CD14-positive monocyte (primary cell): Measurements from ENCODE around the gene KCNMA1. TPM values are rescaled to one million over a fixed set of nuclear protein-coding genes. Genes with fewer than 3 reads are reported as not detected.

ENCODE experiments used
- DNase-seq, 3 donors: peaks; one replicate each; pipeline ENCODE4 v3.0.0-alpha.2; 2011 to 2022
- H2AFZ ChIP-seq: 2 replicates; pipeline ENCODE4 v1.6.0; 2012; ENCODE audit warnings: mild to moderate bottlenecking, low read depth, low read length, inconsistent platforms; ENCODE audit not compliant: insufficient read depth, poor library complexity, severe bottlenecking
- H3K27ac ChIP-seq, 2 donors: 1 replicate in 1 of 2; 2 replicates in 1 of 2; pipeline ENCODE4 v1.5.1; 2012 to 2013; ENCODE audit warnings: low read length in 2 of 2, control low read depth in 1 of 2, inconsistent platforms in 1 of 2, low read depth in 1 of 2, mild to moderate bottlenecking in 1 of 2
- H3K27me3 ChIP-seq, 2 donors: one replicate each; pipeline versions ENCODE4 v1.6.0 to v1.6.1; 2011 to 2013; ENCODE audit warnings: low read length in 2 of 2; ENCODE audit not compliant: control insufficient read depth in 2 of 2, insufficient read depth in 2 of 2
- H3K36me3 ChIP-seq, 2 donors: replicated peaks in 1 of 2; 1 replicate in 1 of 2; 2 replicates in 1 of 2; pipeline versions ENCODE4 v1.5.1 to v1.6.1; 2012 to 2013; ENCODE audit warnings: low read length in 2 of 2, control low read depth in 1 of 2, inconsistent platforms in 1 of 2, mild to moderate bottlenecking in 1 of 2; ENCODE audit not compliant: insufficient read depth in 2 of 2, control insufficient read depth in 1 of 2
- H3K4me1 ChIP-seq, 2 donors: 1 replicate in 1 of 2; 2 replicates in 1 of 2; pipeline versions ENCODE4 v1.5.1 to v1.6.1; 2012 to 2013; ENCODE audit warnings: low read length in 2 of 2, control low read depth in 1 of 2, inconsistent platforms in 1 of 2, mild to moderate bottlenecking in 1 of 2, moderate library complexity in 1 of 2; ENCODE audit not compliant: insufficient read depth in 2 of 2, control insufficient read depth in 1 of 2
- H3K4me2 ChIP-seq: replicated peaks from 2 replicates; pipeline ENCODE3; 2012; ENCODE audit warnings: low read length, moderate library complexity, mild to moderate bottlenecking; ENCODE audit not compliant: poor library complexity, severe bottlenecking; ENCODE audit errors: extremely low read depth
- H3K4me3 ChIP-seq, 3 experiments: fragments of 200-600 bp in 1 of 3; sonication (generic) in 1 of 3; replicated peaks in 1 of 3; 1 replicate in 2 of 3; 2 replicates in 1 of 3; pipeline ENCODE4 v1.5.1; 2011 to 2013; ENCODE audit warnings: low read length in 3 of 3, mild to moderate bottlenecking in 3 of 3, control low read depth in 2 of 3, low read depth in 2 of 3, inconsistent platforms in 1 of 3, moderate library complexity in 1 of 3
- H3K79me2 ChIP-seq: 2 replicates; pipeline ENCODE4 v1.6.0; 2012; ENCODE audit warnings: mild to moderate bottlenecking, control low read depth, inconsistent platforms, low read length, moderate library complexity; ENCODE audit not compliant: insufficient read depth
- H3K9ac ChIP-seq: 2 replicates; pipeline ENCODE4 v1.6.0; 2017; ENCODE audit warnings: low read length, mild to moderate bottlenecking; ENCODE audit not compliant: insufficient read depth, poor library complexity, severe bottlenecking
- H3K9me3 ChIP-seq, 2 donors: replicated peaks in 1 of 2; 1 replicate in 1 of 2; 2 replicates in 1 of 2; pipeline versions ENCODE4 v1.5.1 to v1.6.1; 2012 to 2013; ENCODE audit warnings: low read length in 2 of 2, control low read depth in 1 of 2; ENCODE audit not compliant: control insufficient read depth in 1 of 2, insufficient read depth in 1 of 2
- H4K20me1 ChIP-seq: 2 replicates; pipeline ENCODE4 v1.6.0; 2012; ENCODE audit warnings: mild to moderate bottlenecking, low read length, control low read depth, moderate library complexity; ENCODE audit not compliant: insufficient read depth
- H3K27ac Mint-ChIP-seq, 7 donors: one replicate each; pipeline ENCODE4 v1.8.0; 2020; ENCODE audit warnings: mild to moderate bottlenecking in 7 of 7, mixed read lengths in 7 of 7, moderate library complexity in 6 of 7, inconsistent platforms in 2 of 7
- H3K27me3 Mint-ChIP-seq, 3 donors: one replicate each; pipeline ENCODE4 v1.8.0; 2021 to 2022; ENCODE audit warnings: low read depth in 3 of 3, mild to moderate bottlenecking in 3 of 3, mixed read lengths in 3 of 3, moderate library complexity in 3 of 3, inconsistent platforms in 1 of 3
- H3K36me3 Mint-ChIP-seq, 2 donors: one replicate each; pipeline ENCODE4 v1.8.0; 2020; ENCODE audit warnings: mixed read lengths in 2 of 2, inconsistent platforms in 1 of 2, mild to moderate bottlenecking in 1 of 2
- H3K4me1 Mint-ChIP-seq: one replicate; pipeline ENCODE4 v1.8.0; 2020; ENCODE audit warnings: mild to moderate bottlenecking, mixed read lengths
- H3K4me3 Mint-ChIP-seq, 2 donors: one replicate each; pipeline ENCODE4 v1.8.0; 2020; ENCODE audit warnings: mild to moderate bottlenecking in 2 of 2, mixed read lengths in 2 of 2, moderate library complexity in 1 of 2
- H3K9me3 Mint-ChIP-seq, 7 donors: one replicate each; pipeline ENCODE4 v1.8.0; 2020 to 2022; ENCODE audit warnings: mixed read lengths in 7 of 7, mild to moderate bottlenecking in 6 of 7, moderate library complexity in 6 of 7, inconsistent platforms in 2 of 7
- CTCF ChIP-seq: fragments of 200-600 bp; IDR thresholded peaks from one replicate; pipeline ENCODE4 v1.8.0; 2022; ENCODE audit warnings: antibody characterized with exemption, mild to moderate bottlenecking
- WGBS: methylation state at CpG from one replicate; pipeline ENCODE4 v1.1.5; 2013; ENCODE audit warnings: missing lambda C conversion rate; ENCODE audit not compliant: insufficient coverage; 5-methylcytosine and 5-hydroxymethylcytosine counted together
- intact Hi-C, 2 donors: fragments of 100-400 bp; cut with micrococcal nuclease; formaldehyde crosslinking; loops; one replicate each; pipeline versions ENCODE4 v1.15.0 to v1.15.1; 2023
- polyA plus RNA-seq, 3 donors: library from polyadenylated mRNA; depleted of rRNA in 1 of 3; unstranded in 2 of 3; stranded (reverse) in 1 of 3; fragments of 300-500 nt in 2 of 3; fragments of >200 nt in 1 of 3; fragmentation: Illumina TruSeq in 2 of 3; gene quantifications; 1 replicate in 2 of 3; 2 replicates in 1 of 3; pipeline ENCODE4 v1.2.3, GENCODE V29; 2012 to 2021

Gene KCNMA1
- polyA plus RNA-seq, 3 donors, result 0.11 to 1.0 TPM; not detected in 1

- H3K4me1 ChIP-seq, result peaks cover 17 to 20% of the 10 kb centered on the region in 2 donors
- Mint-ChIP-seq H3K27ac (no peak overlapping the region), H3K36me3 (no peaks in the 10 kb centered on the region), H3K4me3 (no peak overlapping the region), H3K27me3 (peaks cover 7 to 18% (median 13%) of the 10 kb centered on the region in 3 donors), H3K9me3 (peaks cover 0 to 2% (median 0%) of the 10 kb centered on the region in 7 donors), H3K4me1 (peaks cover 31% of the 10 kb centered on the region)
- no peaks in the 10 kb centered on the region for H3K36me3 ChIP-seq
- intact Hi-C loops, result no loop called here
- H2AFZ ChIP-seq, result no peak overlapping the region
- TF ChIP-seq CTCF, result no peak
- H4K20me1 ChIP-seq, result no peaks in the 10 kb centered on the region
- no peaks in the 10 kb centered on the region for H3K9me3 ChIP-seq
- WGBS, result no CpG with 5 or more reads among the region's 2 CpGs
- no peak overlapping the region for H3K27ac ChIP-seq
- DNase-seq, result no peak
- no peak overlapping the region for H3K9ac ChIP-seq
- H3K79me2 ChIP-seq, result no peaks in the 10 kb centered on the region
- no peak overlapping the region for H3K4me3 ChIP-seq
- H3K4me2 ChIP-seq, result no peak overlapping the region
- peaks cover 0 to 3% of the 10 kb centered on the region in 2 donors for H3K27me3 ChIP-seq
Measured at GRCh38 chr10:77226020-77226419, 411.6 kb downstream of the KCNMA1 start.

GRCh38 chr10:77223526-77224460 is 413.8 kb downstream of the KCNMA1 start:
- Histone ChIP-seq H3K79me2 (no peaks in the 10 kb centered on the region), H3K4me2 (peak overlapping the region; percentile 23), H3K27me3 (peaks cover 0 to 3% of the 10 kb centered on the region in 2 donors), H3K27ac (no peak overlapping the region), H3K9ac (no peak overlapping the region), H3K4me3 (no peak overlapping the region), H3K36me3 (no peaks in the 10 kb centered on the region), H4K20me1 (no peaks in the 10 kb centered on the region), H3K9me3 (no peaks in the 10 kb centered on the region), H3K4me1 (peaks cover 17 to 20% of the 10 kb centered on the region in 2 donors), H2AFZ (no peak overlapping the region)
- intact Hi-C loops, result no loop called here
- peak overlapping the region in 3 of 7 donors; percentile 20 to 49 (median 43) for H3K27ac Mint-ChIP-seq
- peak overlapping the region; percentile 6 to 32 for H3K4me3 Mint-ChIP-seq
- 52% methylated on average over 2 of the region's 9 CpGs for WGBS
- no peaks in the 10 kb centered on the region for H3K36me3 Mint-ChIP-seq
- peak; percentile 13 to 39 (median 21) for DNase-seq
- no peak for TF ChIP-seq CTCF
- H3K4me1 Mint-ChIP-seq, result peaks cover 26% of the 10 kb centered on the region
- H3K9me3 Mint-ChIP-seq, result peaks cover 0 to 2% (median 0%) of the 10 kb centered on the region in 7 donors
- peaks cover 8 to 16% (median 15%) of the 10 kb centered on the region in 3 donors for H3K27me3 Mint-ChIP-seq
